HepG2 (cell line): ENCODE results near the gene MAT2A. TPM values are rescaled to one million over a fixed set of nuclear protein-coding genes. Genes with fewer than 3 reads are reported as not detected.
A peak's percentile ranks its signal among the peaks of the same experiment; 100 is the strongest.

Source experiments
- ATAC-seq: fragments of 200-7000 bp; cut with Tn5 transposase; 3 replicates; pipeline ENCODE4 v1.9.1; 2020; ENCODE audit warnings: mild to moderate bottlenecking, moderate library complexity
- BruUV-seq: library from RNA; stranded (reverse); fragments of 400-500 nt; replicated peaks from 2 replicates; lab custom pipeline; 2021; lab: Mats Ljungman, UMichigan
- CTCF ChIA-PET: fragments of 300-600 bp; formaldehyde crosslinking; extraction: SDS; loops from one replicate; lab custom pipeline; 2021; ENCODE audit warnings: low total read pairs, inconsistent platforms, low intra/inter-chr PET ratio; lab: Yijun Ruan, JAX
- POLR2A ChIA-PET: fragments of 350-600 bp; sonication (Branson Sonifier 250); formaldehyde crosslinking; loops from one replicate; lab custom pipeline; 2020; ENCODE audit warnings: antibody characterized with exemption, inconsistent platforms; lab: Yijun Ruan, JAX
- DNase-seq: peaks from one replicate; pipeline ENCODE4 v3.0.0-alpha.2; 2015; ENCODE audit warnings: low spot score
- FAIRE-seq: peaks from 3 replicates; lab custom pipeline; 2011; peaks lifted over from hg19 to GRCh38; lab: Jason Lieb, UNC
- H2AFZ ChIP-seq: one replicate; pipeline ENCODE4 v1.6.1; 2011; ENCODE audit warnings: low read length, inconsistent platforms
- H3K27ac ChIP-seq: fragments of 300-600 bp; 3 replicates; pipeline ENCODE4 v1.8.0; 2011; ENCODE audit warnings: mixed run types, mild to moderate bottlenecking, mixed read lengths, low read length, inconsistent platforms; ENCODE audit not compliant: insufficient read depth; ENCODE audit errors: extremely low read length
- H3K27me3 ChIP-seq, 2 experiments: fragments of 200-600 bp in 1 of 2; 2 replicates in 1 of 2; 3 replicates in 1 of 2; pipeline versions ENCODE4 v1.6.0 to v1.8.0; 2011; ENCODE audit warnings: low read length in 2 of 2, mild to moderate bottlenecking in 2 of 2, moderate library complexity in 2 of 2, inconsistent platforms in 1 of 2; ENCODE audit not compliant: insufficient read depth in 2 of 2, control insufficient read depth in 1 of 2
- H3K36me3 ChIP-seq, 2 experiments: fragments of 200-600 bp in 1 of 2; replicated peaks in 1 of 2; 2 replicates in 1 of 2; 3 replicates in 1 of 2; pipeline versions ENCODE4 v1.5.1 to v1.8.0; 2011; ENCODE audit warnings: low read length in 2 of 2, inconsistent platforms in 1 of 2; ENCODE audit not compliant: insufficient read depth in 2 of 2, control insufficient read depth in 1 of 2
- H3K4me1 ChIP-seq: 2 replicates; pipeline ENCODE4 v1.5.1; 2012; ENCODE audit warnings: low read length, inconsistent platforms; ENCODE audit not compliant: insufficient read depth
- H3K4me2 ChIP-seq: 2 replicates; pipeline ENCODE4 v1.6.0; 2011; ENCODE audit warnings: low read depth, low read length, inconsistent platforms
- H3K4me3 ChIP-seq, 3 experiments: fragments of 200-600 bp in 1 of 3; sonication (generic), shearing (Covaris generic) in 1 of 3; replicated peaks in 1 of 3; 2 replicates each; pipeline ENCODE4 v1.5.1; 2011 to 2016; ENCODE audit warnings: low read length in 3 of 3, inconsistent platforms in 2 of 3, low read depth in 2 of 3, mild to moderate bottlenecking in 2 of 3, control low read depth in 1 of 3, mixed read lengths in 1 of 3; ENCODE audit not compliant: insufficient read depth in 1 of 3
- H3K79me2 ChIP-seq: one replicate; pipeline ENCODE4 v1.6.1; 2011; ENCODE audit warnings: low read length, inconsistent platforms; ENCODE audit not compliant: insufficient read depth
- H3K9ac ChIP-seq: 2 replicates; pipeline ENCODE4 v1.6.0; 2011; ENCODE audit warnings: mild to moderate bottlenecking, low read depth, low read length, inconsistent platforms; ENCODE audit not compliant: insufficient read depth
- H3K9me3 ChIP-seq: 2 replicates; pipeline ENCODE4 v1.5.1; 2012; ENCODE audit warnings: mild to moderate bottlenecking, low read length
- H4K20me1 ChIP-seq: 2 replicates; pipeline ENCODE4 v1.6.0; 2011; ENCODE audit warnings: inconsistent platforms, mild to moderate bottlenecking, low read length, moderate library complexity; ENCODE audit not compliant: insufficient read depth
- BHLHE40 ChIP-seq: IDR thresholded peaks from 2 replicates; pipeline ENCODE4 v1.6.1; 2011; ENCODE audit warnings: low read length, improper control_type of control experiment
- CENPT ChIP-seq: sonication (generic); formaldehyde crosslinking; IDR thresholded peaks from 2 replicates; pipeline ENCODE4 v1.8.0; 2022; ENCODE audit warnings: low read depth, mild to moderate bottlenecking, moderate library complexity, missing genetic modification reagents
- KLF12 ChIP-seq: sonication (generic); formaldehyde crosslinking; IDR thresholded peaks from 2 replicates; pipeline ENCODE4 v1.4.0; 2020; ENCODE audit warnings: missing genetic modification reagents, borderline replicate concordance
- MAFF ChIP-seq: IDR thresholded peaks from 2 replicates; pipeline ENCODE4 v1.6.1; 2011; ENCODE audit warnings: low read depth, low read length, improper control_type of control experiment
- NFIC ChIP-seq: IDR thresholded peaks from 2 replicates; pipeline ENCODE4 v1.6.1; 2012; ENCODE audit warnings: mild to moderate bottlenecking, low read length, inconsistent platforms
- PAX8 ChIP-seq: sonication (generic); formaldehyde crosslinking; IDR thresholded peaks from 2 replicates; pipeline ENCODE4 v1.8.0; 2022; ENCODE audit warnings: mild to moderate bottlenecking, missing genetic modification reagents, borderline replicate concordance
- SAFB2 ChIP-seq: sonication (generic); formaldehyde crosslinking; IDR thresholded peaks from 2 replicates; pipeline ENCODE4 v1.5.1; 2020; ENCODE audit warnings: missing genetic modification reagents, low read depth, mild to moderate bottlenecking, borderline replicate concordance
- U2AF1 ChIP-seq: fragments of 200-400 bp; formaldehyde crosslinking; optimal IDR thresholded peaks from 2 replicates; pipeline ENCODE3; 2017; ENCODE audit warnings: mild to moderate bottlenecking, low read depth, low read length
- ZNF136 ChIP-seq: sonication (generic); formaldehyde crosslinking; IDR thresholded peaks from 2 replicates; pipeline ENCODE4 v1.8.1; 2022; ENCODE audit warnings: low read depth, mild to moderate bottlenecking, moderate library complexity, missing genetic modification reagents
- ZNF724P ChIP-seq: sonication (generic); formaldehyde crosslinking; IDR thresholded peaks from 2 replicates; pipeline ENCODE4 v1.8.0; 2022; ENCODE audit warnings: missing genetic modification reagents, borderline replicate concordance
- ZNF768 ChIP-seq: sonication (generic); formaldehyde crosslinking; IDR thresholded peaks from 2 replicates; pipeline ENCODE4 v1.4.0; 2020; ENCODE audit warnings: missing genetic modification reagents
- ZNF790 ChIP-seq: sonication (generic); formaldehyde crosslinking; IDR thresholded peaks from 2 replicates; pipeline ENCODE4 v1.8.0; 2022; ENCODE audit warnings: missing genetic modification reagents, mild to moderate bottlenecking, borderline replicate concordance
- WGBS: methylation state at CpG from one replicate; pipeline ENCODE4 v1.1.6; 2017; ENCODE audit warnings: low lambda C conversion rate; 5-methylcytosine and 5-hydroxymethylcytosine counted together
- in situ Hi-C: cut with HindIII; loops from 2 replicates; pipeline ENCODE4 v1.10.0; 2017; ENCODE audit warnings: low pct_unique_long_range_greater_than_20kb; ENCODE audit not compliant: extremely low pct_ligation_motif_present
- intact Hi-C: fragments of 100-400 bp; cut with micrococcal nuclease; formaldehyde crosslinking; loops from one replicate; pipeline ENCODE4 v1.10.0; 2022; ENCODE audit not compliant: unreplicated experiment
- polyA plus RNA-seq, 8 experiments: library from polyadenylated mRNA; depleted of rRNA in 3 of 8; stranded (reverse) in 7 of 8; unstranded in 1 of 8; fragments of >200 nt; fragmentation: Illumina TruSeq in 4 of 8; extraction: Trizol in 4 of 8; gene quantifications; 2 replicates each; pipeline versions ENCODE4 v1.2.1 to v1.2.3, GENCODE V29; 2011 to 2016; ENCODE audit warnings: low read depth in 4 of 8, missing spikeins in 1 of 8, mixed read lengths in 1 of 8; ENCODE audit not compliant: insufficient read depth in 1 of 8
- total RNA-seq, 5 experiments: library from RNA; depleted of rRNA; stranded (reverse); fragments of >200 nt; fragmentation: Illumina TruSeq; extraction: Trizol; gene quantifications; 2 replicates each; pipeline ENCODE4 v1.2.3, GENCODE V29; 2016; ENCODE audit warnings: low read depth in 1 of 5
- TF ChIP-seq, protein P1 (sequence below): sonication (generic); formaldehyde crosslinking; conservative IDR thresholded peaks from 2 replicates; pipeline ENCODE4 v1.4.0; 2020; ENCODE audit warnings: missing genetic modification reagents
- TF ChIP-seq, protein P2 (sequence below): sonication (generic); formaldehyde crosslinking; IDR thresholded peaks from 2 replicates; pipeline ENCODE4 v1.4.0; 2020; ENCODE audit warnings: missing genetic modification reagents
- TF ChIP-seq, protein P3 (sequence below): sonication (generic); formaldehyde crosslinking; IDR thresholded peaks from 2 replicates; pipeline ENCODE4 v1.8.1; 2023; ENCODE audit warnings: mild to moderate bottlenecking, missing genetic modification reagents
- TF ChIP-seq, protein P4 (sequence below): sonication (generic); formaldehyde crosslinking; IDR thresholded peaks from 2 replicates; pipeline ENCODE4 v1.4.0; 2020; ENCODE audit warnings: mild to moderate bottlenecking, low read depth, missing genetic modification reagents

Gene MAT2A
- total and polyA plus RNA-seq, 2 of the 13 experiments (the other 11 are each of a cell fraction or from before 2014, with no cell fraction given), result 155 to 331 TPM

DNA sequence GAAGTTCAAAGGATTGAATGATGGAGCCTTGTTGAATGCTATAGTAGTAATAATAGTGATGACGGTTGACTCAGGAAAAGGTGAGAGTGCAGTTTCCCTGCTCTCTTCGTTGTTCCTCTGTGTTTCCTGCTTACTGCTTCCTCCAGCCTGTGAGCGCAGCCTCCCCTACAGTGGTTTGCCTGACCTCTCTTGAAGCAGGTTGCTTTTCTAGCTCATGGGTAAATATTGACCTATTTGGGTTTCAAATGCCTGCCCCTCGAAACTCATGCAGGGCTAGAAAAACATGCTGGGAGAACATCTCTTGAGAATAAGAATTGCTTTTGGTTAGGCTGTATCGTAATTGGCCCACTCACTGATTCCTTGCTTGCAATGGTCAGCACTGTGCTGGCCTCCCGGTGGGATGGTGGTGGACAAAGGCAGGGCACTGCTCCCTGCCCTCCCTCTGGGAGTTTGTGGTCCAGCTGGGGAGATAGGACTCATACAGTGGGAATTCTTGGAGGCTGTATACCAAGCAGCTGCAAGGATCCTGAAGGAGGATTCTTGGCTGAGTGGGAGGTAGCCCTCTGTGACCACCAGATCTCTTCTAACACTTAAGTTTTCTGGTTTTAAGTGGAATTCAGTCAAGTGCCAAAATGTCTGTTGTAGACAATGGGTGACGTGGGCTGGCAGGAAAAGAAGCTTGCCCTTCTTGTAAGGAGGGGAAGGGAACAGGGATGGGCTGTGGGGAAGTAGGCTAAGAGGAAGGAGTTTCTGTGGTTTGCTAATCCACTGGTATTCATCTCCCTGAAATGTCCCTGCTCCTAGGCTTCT, 51.2 kb downstream of the MAT2A start:
- DNase-seq, result peak; percentile 82
- ChIA-PET POLR2A (interaction anchor here (1.0 to 25.9 kb wide), 7 partner anchors 11 to 171 kb away, joined by 3 to 795 read pairs (median 12); partner anchors contain the start of genes C2orf68, GGCX, MAT2A and RNF181), CTCF (no interaction called here)
- H3K36me3 ChIP-seq, result no peaks in the 10 kb centered on the region
- H4K20me1 ChIP-seq, result no peaks in the 10 kb centered on the region
- H3K4me2 ChIP-seq, result peak overlapping the region; percentile 65
- 15% methylated on average over 7 of the region's 7 CpGs for WGBS
- no peaks in the 10 kb centered on the region for H3K9me3 ChIP-seq
- no peak overlapping the region for H2AFZ ChIP-seq
- peak; percentile 56 for ATAC-seq
- H3K4me3 ChIP-seq, result peak overlapping the region in 1 of 3 experiments; percentile 29; a peak in 2 of 6 replicates
- H3K79me2 ChIP-seq, result no peaks in the 10 kb centered on the region
- 0 out of 2 replicates have a peak overlapping the region, but pooled peaks have one; percentile 18 for H3K9ac ChIP-seq
- H3K27me3 ChIP-seq, result no peaks in the 10 kb centered on the region
- no peak overlapping the region for H3K27ac ChIP-seq
- intact Hi-C loops (no loop called here), in situ Hi-C loops (no loop called here)
- BruUV-seq, result no TSS peak
- FAIRE-seq, result peak; percentile 73
- peaks cover 95% of the 10 kb centered on the region for H3K4me1 ChIP-seq
- TF ChIP-seq, protein P1, sequence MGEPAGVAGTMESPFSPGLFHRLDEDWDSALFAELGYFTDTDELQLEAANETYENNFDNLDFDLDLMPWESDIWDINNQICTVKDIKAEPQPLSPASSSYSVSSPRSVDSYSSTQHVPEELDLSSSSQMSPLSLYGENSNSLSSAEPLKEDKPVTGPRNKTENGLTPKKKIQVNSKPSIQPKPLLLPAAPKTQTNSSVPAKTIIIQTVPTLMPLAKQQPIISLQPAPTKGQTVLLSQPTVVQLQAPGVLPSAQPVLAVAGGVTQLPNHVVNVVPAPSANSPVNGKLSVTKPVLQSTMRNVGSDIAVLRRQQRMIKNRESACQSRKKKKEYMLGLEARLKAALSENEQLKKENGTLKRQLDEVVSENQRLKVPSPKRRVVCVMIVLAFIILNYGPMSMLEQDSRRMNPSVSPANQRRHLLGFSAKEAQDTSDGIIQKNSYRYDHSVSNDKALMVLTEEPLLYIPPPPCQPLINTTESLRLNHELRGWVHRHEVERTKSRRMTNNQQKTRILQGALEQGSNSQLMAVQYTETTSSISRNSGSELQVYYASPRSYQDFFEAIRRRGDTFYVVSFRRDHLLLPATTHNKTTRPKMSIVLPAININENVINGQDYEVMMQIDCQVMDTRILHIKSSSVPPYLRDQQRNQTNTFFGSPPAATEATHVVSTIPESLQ (CRISPR knock-in tag), result no peak
- TF ChIP-seq ZNF724P (CRISPR knock-in tag) (peak; percentile 60; the same call in 1 of the 2 replicates), SAFB2 (CRISPR knock-in tag) (no peak), KLF12 (CRISPR knock-in tag) (no peak), BHLHE40 (no peak), NFIC (peak; percentile 35; the same call in 1 of the 2 replicates), MAFF (peak; percentile 32), CENPT (CRISPR knock-in tag) (no peak), PAX8 (CRISPR knock-in tag) (no peak), ZNF136 (CRISPR knock-in tag) (0 out of 2 replicates have a peak, but pooled peaks have one; percentile 62), ZNF790 (no peak), U2AF1 (no peak), ZNF768 (no peak)
- TF ChIP-seq, protein P2, sequence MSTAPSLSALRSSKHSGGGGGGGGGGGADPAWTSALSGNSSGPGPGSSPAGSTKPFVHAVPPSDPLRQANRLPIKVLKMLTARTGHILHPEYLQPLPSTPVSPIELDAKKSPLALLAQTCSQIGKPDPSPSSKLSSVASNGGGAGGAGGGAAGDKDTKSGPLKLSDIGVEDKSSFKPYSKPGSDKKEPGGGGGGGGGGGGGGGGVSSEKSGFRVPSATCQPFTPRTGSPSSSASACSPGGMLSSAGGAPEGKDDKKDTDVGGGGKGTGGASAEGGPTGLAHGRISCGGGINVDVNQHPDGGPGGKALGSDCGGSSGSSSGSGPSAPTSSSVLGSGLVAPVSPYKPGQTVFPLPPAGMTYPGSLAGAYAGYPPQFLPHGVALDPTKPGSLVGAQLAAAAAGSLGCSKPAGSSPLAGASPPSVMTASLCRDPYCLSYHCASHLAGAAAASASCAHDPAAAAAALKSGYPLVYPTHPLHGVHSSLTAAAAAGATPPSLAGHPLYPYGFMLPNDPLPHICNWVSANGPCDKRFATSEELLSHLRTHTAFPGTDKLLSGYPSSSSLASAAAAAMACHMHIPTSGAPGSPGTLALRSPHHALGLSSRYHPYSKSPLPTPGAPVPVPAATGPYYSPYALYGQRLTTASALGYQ (CRISPR knock-in tag), result no peak
- TF ChIP-seq, protein P3, sequence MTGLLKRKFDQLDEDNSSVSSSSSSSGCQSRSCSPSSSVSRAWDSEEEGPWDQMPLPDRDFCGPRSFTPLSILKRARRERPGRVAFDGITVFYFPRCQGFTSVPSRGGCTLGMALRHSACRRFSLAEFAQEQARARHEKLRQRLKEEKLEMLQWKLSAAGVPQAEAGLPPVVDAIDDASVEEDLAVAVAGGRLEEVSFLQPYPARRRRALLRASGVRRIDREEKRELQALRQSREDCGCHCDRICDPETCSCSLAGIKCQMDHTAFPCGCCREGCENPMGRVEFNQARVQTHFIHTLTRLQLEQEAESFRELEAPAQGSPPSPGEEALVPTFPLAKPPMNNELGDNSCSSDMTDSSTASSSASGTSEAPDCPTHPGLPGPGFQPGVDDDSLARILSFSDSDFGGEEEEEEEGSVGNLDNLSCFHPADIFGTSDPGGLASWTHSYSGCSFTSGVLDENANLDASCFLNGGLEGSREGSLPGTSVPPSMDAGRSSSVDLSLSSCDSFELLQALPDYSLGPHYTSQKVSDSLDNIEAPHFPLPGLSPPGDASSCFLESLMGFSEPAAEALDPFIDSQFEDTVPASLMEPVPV (CRISPR knock-in tag), result peak; percentile 58; the same call in 1 of the 2 replicates
- TF ChIP-seq, protein P4, sequence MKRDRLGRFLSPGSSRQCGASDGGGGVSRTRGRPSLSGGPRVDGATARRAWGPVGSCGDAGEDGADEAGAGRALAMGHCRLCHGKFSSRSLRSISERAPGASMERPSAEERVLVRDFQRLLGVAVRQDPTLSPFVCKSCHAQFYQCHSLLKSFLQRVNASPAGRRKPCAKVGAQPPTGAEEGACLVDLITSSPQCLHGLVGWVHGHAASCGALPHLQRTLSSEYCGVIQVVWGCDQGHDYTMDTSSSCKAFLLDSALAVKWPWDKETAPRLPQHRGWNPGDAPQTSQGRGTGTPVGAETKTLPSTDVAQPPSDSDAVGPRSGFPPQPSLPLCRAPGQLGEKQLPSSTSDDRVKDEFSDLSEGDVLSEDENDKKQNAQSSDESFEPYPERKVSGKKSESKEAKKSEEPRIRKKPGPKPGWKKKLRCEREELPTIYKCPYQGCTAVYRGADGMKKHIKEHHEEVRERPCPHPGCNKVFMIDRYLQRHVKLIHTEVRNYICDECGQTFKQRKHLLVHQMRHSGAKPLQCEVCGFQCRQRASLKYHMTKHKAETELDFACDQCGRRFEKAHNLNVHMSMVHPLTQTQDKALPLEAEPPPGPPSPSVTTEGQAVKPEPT (CRISPR knock-in tag), result no peak
